Lung (tissue), 12 donors: ENCODE results near the gene UQCRHL. TPM values are rescaled to one million over a fixed set of nuclear protein-coding genes. Genes with fewer than 3 reads are reported as not detected.
A peak's percentile ranks its signal among the peaks of the same experiment; 100 is the strongest.
"Not testable (repeated sequence)": the region's sequence is repeated elsewhere in the genome, so short reads cannot be mapped to it uniquely, and the experiment has no call there.

Source experiments
- ATAC-seq: fragments of 200-7000 bp; cut with Tn5 transposase; one replicate; pipeline ENCODE4 v1.9.1; 2020; ENCODE audit warnings: moderate number of reproducible peaks; ENCODE audit not compliant: insufficient read depth, low FRiP score
- DNase-seq, 3 donors: peaks; one replicate each; pipeline ENCODE4 v3.0.0-alpha.2; 2013 to 2017
- H3K27ac ChIP-seq, 2 donors: one replicate each; pipeline ENCODE4 v1.5.1; 2013; ENCODE audit warnings: mild to moderate bottlenecking in 2 of 2, moderate library complexity in 2 of 2, control low read depth in 1 of 2, inconsistent platforms in 1 of 2, low read depth in 1 of 2, low read length in 1 of 2
- H3K27me3 ChIP-seq, 3 donors: one replicate each; pipeline ENCODE4 v1.5.1; 2013; ENCODE audit warnings: low read length in 2 of 3; ENCODE audit not compliant: control insufficient read depth in 3 of 3, insufficient read depth in 3 of 3
- H3K36me3 ChIP-seq, 4 donors: one replicate each; pipeline ENCODE4 v1.5.1; 2013; ENCODE audit warnings: low read length in 4 of 4, mild to moderate bottlenecking in 1 of 4, moderate library complexity in 1 of 4; ENCODE audit not compliant: control insufficient read depth in 4 of 4, insufficient read depth in 4 of 4
- H3K4me1 ChIP-seq, 5 donors: one replicate each; pipeline ENCODE4 v1.5.1; 2013; ENCODE audit warnings: low read length in 5 of 5, mild to moderate bottlenecking in 2 of 5, moderate library complexity in 1 of 5; ENCODE audit not compliant: control insufficient read depth in 5 of 5, insufficient read depth in 5 of 5
- H3K4me3 ChIP-seq: one replicate; pipeline ENCODE4 v1.5.1; 2013; ENCODE audit warnings: mild to moderate bottlenecking, control low read depth, moderate library complexity
- H3K9ac ChIP-seq, 2 donors: one replicate each; pipeline ENCODE4 v1.5.1; 2013; ENCODE audit warnings: low read length in 2 of 2, control low read depth in 1 of 2; ENCODE audit not compliant: insufficient read depth in 1 of 2
- H3K9me3 ChIP-seq, 4 donors: one replicate each; pipeline ENCODE4 v1.5.1; 2013; ENCODE audit warnings: low read length in 3 of 4, mild to moderate bottlenecking in 1 of 4, moderate library complexity in 1 of 4; ENCODE audit not compliant: control insufficient read depth in 4 of 4, insufficient read depth in 3 of 4
- CTCF ChIP-seq: IDR thresholded peaks from 2 replicates; pipeline ENCODE4 v1.5.1; 2012; ENCODE audit warnings: mild to moderate bottlenecking; ENCODE audit errors: control extremely low read depth, extremely low read depth
- WGBS, 2 donors: extraction: QIAGEN DNeasy Blood & Tissue Kit; methylation state at CpG; one replicate each; pipeline ENCODE4 v1.1.7; 2013; 5-methylcytosine and 5-hydroxymethylcytosine counted together
- polyA plus RNA-seq, 2 donors: library from polyadenylated mRNA; stranded (reverse); fragments of 200-250 nt; gene quantifications; one replicate each; pipeline ENCODE4 v1.2.1, GENCODE V29; 2013
- total RNA-seq, 2 donors: library from RNA; depleted of rRNA in 1 of 2; stranded (reverse); fragments of >200 nt in 1 of 2; gene quantifications; one replicate each; pipeline ENCODE4 v1.2.1, GENCODE V29; 2014 to 2021
- donor health status: control.
- donor health status: control.
- donor health status: Bipolar disorder and iron deficiency.
- donor health status: healthy.
- donor health status: DM: yes; HTN: yes; CAD: no.

The UQCRHL gene
- total and polyA plus RNA-seq, 4 donors, result 1.1 to 4.6 (median 1.7) TPM

GRCh38 chr1:15833842-15834405 is 26.5 kb upstream of the UQCRHL start:
- Histone ChIP-seq H3K9me3 (no peaks in the 10 kb centered on the region), H3K4me3 (peak overlapping the region; percentile 58), H3K36me3 (no peaks in the 10 kb centered on the region), H3K9ac (peak overlapping the region; percentile 70 to 78), H3K4me1 (peaks cover 0 to 14% (median 5%) of the 10 kb centered on the region in 5 donors), H3K27ac (peak overlapping the region in 1 of 2 donors; percentile 90), H3K27me3 (no peaks in the 10 kb centered on the region)
- DNase-seq (no peak), ATAC-seq (peak; percentile 17)
- no peak for TF ChIP-seq CTCF
- 1% methylated on average over 10 of the region's 10 CpGs for WGBS, 2 donors

- ATAC-seq (no peak), DNase-seq (peak in 2 of 3 donors; percentile 37 to 53)
- no peak for TF ChIP-seq CTCF
- Histone ChIP-seq H3K4me1 (peaks cover 0 to 14% (median 5%) of the 10 kb centered on the region in 5 donors), H3K9me3 (no peaks in the 10 kb centered on the region), H3K36me3 (no peaks in the 10 kb centered on the region), H3K9ac (peak overlapping the region in 1 of 2 donors; percentile 78), H3K4me3 (no peak overlapping the region), H3K27ac (peak overlapping the region; percentile 81 to 90), H3K27me3 (no peaks in the 10 kb centered on the region)
- 32 to 66% methylated on average over 24 of the region's 24 CpGs for WGBS, 2 donors
These were observed 25.7 kb upstream of the UQCRHL start for GRCh38 chr1:15833069-15833679.

GRCh38 chr1:15830258-15830657 is 22.8 kb upstream of the UQCRHL start:
- Histone ChIP-seq H3K4me1 (peaks cover 0 to 7% (median 3%) of the 10 kb centered on the region in 5 donors), H3K27ac (no peak overlapping the region), H3K9ac (no peak overlapping the region), H3K4me3 (no peak overlapping the region), H3K36me3 (no peaks in the 10 kb centered on the region), H3K27me3 (no peaks in the 10 kb centered on the region), H3K9me3 (no peaks in the 10 kb centered on the region)
- no peak for TF ChIP-seq CTCF
- ATAC-seq, result no peak
- no peak for DNase-seq
- WGBS, 2 donors, result 78 to 85% methylated on average over 1 of the region's 1 CpG

DNA sequence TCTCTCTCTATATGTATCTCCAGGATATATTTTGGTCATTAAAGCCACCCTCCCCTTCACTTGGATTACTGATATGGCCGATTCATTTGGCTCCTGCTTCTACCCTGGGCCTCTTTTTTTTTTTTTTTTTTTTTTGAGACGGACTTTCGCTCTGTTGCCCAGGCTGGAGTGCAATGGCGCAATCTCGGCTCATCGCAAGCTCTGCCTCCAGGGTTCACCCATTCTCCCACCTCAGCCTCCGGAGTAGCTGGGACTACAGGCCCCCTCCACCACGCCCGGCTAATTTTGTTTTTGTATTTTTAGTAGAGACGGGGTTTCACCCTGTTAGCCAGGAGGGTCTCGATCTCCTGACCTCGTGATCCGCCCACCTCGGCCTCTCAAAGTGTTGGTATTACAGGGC is 21.5 kb upstream of the UQCRHL start:
- not testable (repeated sequence) for H3K27ac ChIP-seq, H3K36me3 ChIP-seq, ATAC-seq, H3K27me3 ChIP-seq, DNase-seq, H3K4me3 ChIP-seq, H3K4me1 ChIP-seq, H3K9ac ChIP-seq, H3K9me3 ChIP-seq
- WGBS, 2 donors, result 81 to 86% methylated on average over 14 of the region's 14 CpGs

GRCh38 chr1:15827567-15827966 is 20.1 kb upstream of the UQCRHL start:
- WGBS, 2 donors, result 97% methylated on average over 15 of the region's 15 CpGs
- H3K9ac ChIP-seq, H3K4me3 ChIP-seq, H3K4me1 ChIP-seq, H3K36me3 ChIP-seq, DNase-seq, H3K9me3 ChIP-seq, ATAC-seq, H3K27ac ChIP-seq, H3K27me3 ChIP-seq: not testable (repeated sequence)
